ENCODE measurements around the gene GMEB2. TPM values are rescaled to one million over a fixed set of nuclear protein-coding genes. Genes with fewer than 3 reads are reported as not detected.
"Not testable (repeated sequence)": the region's sequence is repeated elsewhere in the genome, so short reads cannot be mapped to it uniquely, and the experiment has no call there.

Gene GMEB2
- total RNA-seq: 7.4 and 9.4 TPM in 2 replicates

- no peak for TF ChIP-seq CTCF (IDR thresholded peaks at IDR 0.05; ENCODE audit: extremely low read depth, low read depth, low read length)
- H3K4me2 ChIP-seq (ENCODE audit: insufficient read depth, low read length): peak within 1 kb of the TSS; percentile 97
- H3K36me3 ChIP-seq (ENCODE audit: insufficient read depth, low read length): no peaks in the 10 kb centered on the region
- peak within 1 kb of the TSS; percentile 97 for H3K4me3 ChIP-seq (ENCODE audit: insufficient read depth, low read length)
- no peaks in the 10 kb centered on the region for H3K27me3 ChIP-seq (ENCODE audit: insufficient read depth, low read length)
- peaks cover 6% of the 10 kb centered on the region for H4K20me1 ChIP-seq (ENCODE audit: insufficient read depth, low read length)
- DNase-seq (ENCODE audit: insufficient read length, low spot score, missing footprints): peak; percentile 98
- peak within 1 kb of the TSS; percentile 83 for H3K27ac ChIP-seq (ENCODE audit: low read depth, low read length)
- H3K79me2 ChIP-seq (ENCODE audit: insufficient read depth, low read length): peaks cover 59% of the 10 kb centered on the region
- peak within 1 kb of the TSS; percentile 85 for H2AFZ ChIP-seq (ENCODE audit: low read length)
- peaks cover 12% of the 10 kb centered on the region for H3K4me1 ChIP-seq (ENCODE audit: insufficient read depth, low read length)
- H3K9me3 ChIP-seq (ENCODE audit: low read depth, low read length): no peaks in the 10 kb centered on the region
Observed at GRCh38 chr20:63626424-63627128, at the start of gene GMEB2. Gene GMEB2 (minus strand): TSS chr20:63627101. CDS start chr20:63619397, 7,704 bp downstream.

- no peak overlapping the region for H3K27ac ChIP-seq (ENCODE audit: low read depth, low read length)
- H3K36me3 ChIP-seq (ENCODE audit: insufficient read depth, low read length): peaks cover 41% of the 10 kb centered on the region
- H3K9me3 ChIP-seq (ENCODE audit: low read depth, low read length): no peaks in the 10 kb centered on the region
Observed at GRCh38 chr20:63675681-63676368, 48.9 kb upstream of the GMEB2 start.

DNA sequence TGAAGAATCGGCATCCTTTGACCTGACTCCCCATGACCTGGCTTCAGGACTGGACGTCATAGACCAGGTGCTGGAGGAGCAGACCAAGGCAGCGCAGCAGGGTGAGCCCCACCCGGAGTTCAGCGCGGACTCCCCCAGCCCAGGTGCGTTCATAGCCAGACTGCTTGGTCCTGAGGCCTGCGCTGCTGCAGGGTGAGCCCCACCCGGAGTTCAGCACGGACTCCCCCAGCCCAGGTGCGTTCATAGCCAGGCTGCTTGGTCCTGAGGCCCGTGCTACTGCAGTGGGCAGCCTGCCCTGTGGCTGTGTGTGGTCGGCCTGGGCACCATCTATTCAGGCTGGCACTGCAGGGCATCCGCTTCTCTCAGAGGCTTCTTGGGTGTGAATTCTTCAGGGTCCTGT is 47.0 kb upstream of the GMEB2 start:
- Histone ChIP-seq H2AFZ (ENCODE audit: low read length) (no peak overlapping the region), H4K20me1 (ENCODE audit: insufficient read depth, low read length) (no peaks in the 10 kb centered on the region), H3K4me3 (ENCODE audit: insufficient read depth, low read length) (no peak overlapping the region), H3K27me3 (ENCODE audit: insufficient read depth, low read length) (no peaks in the 10 kb centered on the region), H3K36me3 (ENCODE audit: insufficient read depth, low read length) (peaks cover 44% of the 10 kb centered on the region), H3K79me2 (ENCODE audit: insufficient read depth, low read length) (no peaks in the 10 kb centered on the region), H3K27ac (ENCODE audit: low read depth, low read length) (no peak overlapping the region), H3K4me1 (ENCODE audit: insufficient read depth, low read length) (no peaks in the 10 kb centered on the region), H3K4me2 (ENCODE audit: insufficient read depth, low read length) (no peak overlapping the region), H3K9me3 (ENCODE audit: low read depth, low read length) (no peaks in the 10 kb centered on the region)
- DNase-seq (ENCODE audit: insufficient read length, low spot score, missing footprints): peak; percentile 60
- no peak for TF ChIP-seq CTCF (IDR thresholded peaks at IDR 0.05; ENCODE audit: extremely low read depth, low read depth, low read length)

More at GRCh38 chr20:63675681-63676368, 48.9 kb upstream of the GMEB2 start:
- DNase-seq (ENCODE audit: insufficient read length, low spot score, missing footprints): no peak
- Histone ChIP-seq H3K27me3 (ENCODE audit: insufficient read depth, low read length) (no peaks in the 10 kb centered on the region), H3K4me2 (ENCODE audit: insufficient read depth, low read length) (no peak overlapping the region), H3K4me1 (ENCODE audit: insufficient read depth, low read length) (no peaks in the 10 kb centered on the region), H2AFZ (ENCODE audit: low read length) (no peak overlapping the region), H3K79me2 (ENCODE audit: insufficient read depth, low read length) (no peaks in the 10 kb centered on the region), H3K4me3 (ENCODE audit: insufficient read depth, low read length) (no peak overlapping the region), H4K20me1 (ENCODE audit: insufficient read depth, low read length) (no peaks in the 10 kb centered on the region)
- no peak for TF ChIP-seq CTCF (IDR thresholded peaks at IDR 0.05; ENCODE audit: extremely low read depth, low read depth, low read length)

- Histone ChIP-seq H4K20me1 (ENCODE audit: insufficient read depth, low read length) (no peaks in the 10 kb centered on the region), H3K79me2 (ENCODE audit: insufficient read depth, low read length) (no peaks in the 10 kb centered on the region), H3K4me1 (ENCODE audit: insufficient read depth, low read length) (no peaks in the 10 kb centered on the region), H3K27me3 (ENCODE audit: insufficient read depth, low read length) (no peaks in the 10 kb centered on the region), H3K4me2 (ENCODE audit: insufficient read depth, low read length) (no peak overlapping the region), H3K36me3 (ENCODE audit: insufficient read depth, low read length) (peaks cover 40% of the 10 kb centered on the region), H2AFZ (ENCODE audit: low read length) (no peak overlapping the region), H3K27ac (ENCODE audit: low read depth, low read length) (no peak overlapping the region), H3K9me3 (ENCODE audit: low read depth, low read length) (no peaks in the 10 kb centered on the region), H3K4me3 (ENCODE audit: insufficient read depth, low read length) (no peak overlapping the region)
- no peak for TF ChIP-seq CTCF (IDR thresholded peaks at IDR 0.05; ENCODE audit: extremely low read depth, low read depth, low read length)
- DNase-seq (ENCODE audit: insufficient read length, low spot score, missing footprints): no peak
Observed at GRCh38 chr20:63672666-63673065, 45.8 kb upstream of the GMEB2 start.

GRCh38 chr20:63671695-63672094 is 44.8 kb upstream of the GMEB2 start:
- H2AFZ ChIP-seq (ENCODE audit: low read length); H3K27ac ChIP-seq (ENCODE audit: low read depth, low read length); DNase-seq (ENCODE audit: insufficient read length, low spot score, missing footprints); H4K20me1 ChIP-seq (ENCODE audit: insufficient read depth, low read length); H3K4me3 ChIP-seq (ENCODE audit: insufficient read depth, low read length); H3K79me2 ChIP-seq (ENCODE audit: insufficient read depth, low read length); H3K27me3 ChIP-seq (ENCODE audit: insufficient read depth, low read length); H3K4me1 ChIP-seq (ENCODE audit: insufficient read depth, low read length); H3K9me3 ChIP-seq (ENCODE audit: low read depth, low read length); H3K4me2 ChIP-seq (ENCODE audit: insufficient read depth, low read length): not testable (repeated sequence)
- peaks cover 40% of the 10 kb centered on the region for H3K36me3 ChIP-seq (ENCODE audit: insufficient read depth, low read length)
